ENCODE data around the gene TMIGD2. TPM values are rescaled to one million over a fixed set of nuclear protein-coding genes. Genes with fewer than 3 reads are reported as not detected.

TMIGD2 gene
- total RNA-seq, 4 donors from 2014 or later = 0.22 to 0.76 (median 0.38) TPM; not detected in 1

- intact Hi-C loops (cut with DNase I) = no loop called here
- DNase-seq = no peak
- TF ChIP-seq POLR2A (IDR thresholded peaks at IDR 0.05) = no peak
- no peak for TF ChIP-seq CTCF (IDR thresholded peaks at IDR 0.05)
- H3K27me3 ChIP-seq = peaks cover 0 to 29% (median 0%) of the 10 kb centered on the region in 4 donors
- H3K36me3 ChIP-seq = no peaks in the 10 kb centered on the region
- no peaks in the 10 kb centered on the region for H3K9me3 ChIP-seq
- WGBS, 2 donors = 68 to 75% methylated on average over 15 to 17 of the region's 27 CpGs
- no peak overlapping the region for H3K4me3 ChIP-seq
- no peak overlapping the region for H3K27ac ChIP-seq
- H3K4me1 ChIP-seq = no peaks in the 10 kb centered on the region
Measured at GRCh38 chr19:4297901-4298809, 4.0 kb downstream of the TMIGD2 start.

- no peaks in the 10 kb centered on the region for H3K9me3 ChIP-seq
Measured at GRCh38 chr19:4295972-4296771, 6.0 kb downstream of the TMIGD2 start.

GRCh38 chr19:4294389-4294788 lies 7.8 kb downstream of the TMIGD2 start:
- H3K27ac ChIP-seq = no peak overlapping the region
- no peak overlapping the region for H3K4me3 ChIP-seq
- H3K36me3 ChIP-seq = no peaks in the 10 kb centered on the region
- intact Hi-C loops (cut with DNase I) = no loop called here
- DNase-seq = no peak
- WGBS, 2 donors = 38 to 42% methylated on average over 5 of the region's 10 CpGs
- no peaks in the 10 kb centered on the region for H3K4me1 ChIP-seq
- no peaks in the 10 kb centered on the region for H3K9me3 ChIP-seq
- no peak for TF ChIP-seq CTCF (IDR thresholded peaks at IDR 0.05)
- no peak for TF ChIP-seq POLR2A (IDR thresholded peaks at IDR 0.05)
- H3K27me3 ChIP-seq = peaks cover 0 to 47% (median 0%) of the 10 kb centered on the region in 4 donors

More at GRCh38 chr19:4295972-4296771, 6.0 kb downstream of the TMIGD2 start:
- intact Hi-C loops (cut with DNase I) = no loop called here
- 15 to 53% methylated on average over 4 to 9 of the region's 14 CpGs for WGBS, 2 donors
- no peaks in the 10 kb centered on the region for H3K4me1 ChIP-seq
- peaks cover 0 to 35% (median 0%) of the 10 kb centered on the region in 4 donors for H3K27me3 ChIP-seq
- no peak for DNase-seq
- no peaks in the 10 kb centered on the region for H3K36me3 ChIP-seq
- no peak overlapping the region for H3K4me3 ChIP-seq
- TF ChIP-seq CTCF (IDR thresholded peaks at IDR 0.05) (no peak), POLR2A (IDR thresholded peaks at IDR 0.05) (no peak)
- no peak overlapping the region for H3K27ac ChIP-seq

GRCh38 chr19:4292515-4292914 lies 9.7 kb downstream of the TMIGD2 start:
- DNase-seq = no peak
- intact Hi-C loops (cut with DNase I) = no loop called here
- 71 to 76% methylated on average over 6 to 8 of the region's 15 CpGs for WGBS, 2 donors
- H3K36me3 ChIP-seq = no peaks in the 10 kb centered on the region
- no peaks in the 10 kb centered on the region for H3K9me3 ChIP-seq
- H3K27me3 ChIP-seq = peaks cover 0 to 47% (median 0%) of the 10 kb centered on the region in 4 donors
- TF ChIP-seq POLR2A (IDR thresholded peaks at IDR 0.05) (no peak), CTCF (IDR thresholded peaks at IDR 0.05) (no peak)
- H3K27ac ChIP-seq = no peak overlapping the region
- H3K4me1 ChIP-seq = no peaks in the 10 kb centered on the region
- H3K4me3 ChIP-seq = no peak overlapping the region
